IPS-NIHi7 (cell line): ENCODE measurements around the gene MEGF11.
"Not testable (repeated sequence)": the region's sequence is repeated elsewhere in the genome, so short reads cannot be mapped to it uniquely, and the experiment has no call there.

Source experiments
- DNase-seq: peaks from one replicate; pipeline ENCODE4 v3.0.0; 2012; ENCODE audit warnings: mixed read lengths; ENCODE audit errors: extremely low spot score

Gene MEGF11

DNA sequence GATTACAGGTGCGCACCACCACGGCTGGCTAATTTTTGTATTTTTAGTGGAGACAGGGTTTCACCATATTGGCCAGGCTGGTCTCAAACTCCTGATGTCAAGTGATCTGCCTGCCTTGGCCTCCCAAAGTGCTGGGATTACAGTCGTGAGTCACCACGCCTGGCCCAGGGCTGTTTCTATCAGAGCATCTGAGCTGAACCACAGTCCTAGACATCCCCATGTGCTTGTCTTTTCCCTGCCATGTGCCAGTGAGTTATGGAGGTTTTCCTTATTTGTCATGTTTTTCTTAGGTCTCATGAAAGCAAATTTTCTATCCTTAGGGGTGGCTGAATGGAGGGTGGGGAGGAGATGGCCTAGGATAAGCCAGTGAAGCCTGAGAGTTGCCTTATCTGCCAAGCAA is 250.4 kb downstream of the MEGF11 start:
- not testable (repeated sequence) for DNase-seq

DNA sequence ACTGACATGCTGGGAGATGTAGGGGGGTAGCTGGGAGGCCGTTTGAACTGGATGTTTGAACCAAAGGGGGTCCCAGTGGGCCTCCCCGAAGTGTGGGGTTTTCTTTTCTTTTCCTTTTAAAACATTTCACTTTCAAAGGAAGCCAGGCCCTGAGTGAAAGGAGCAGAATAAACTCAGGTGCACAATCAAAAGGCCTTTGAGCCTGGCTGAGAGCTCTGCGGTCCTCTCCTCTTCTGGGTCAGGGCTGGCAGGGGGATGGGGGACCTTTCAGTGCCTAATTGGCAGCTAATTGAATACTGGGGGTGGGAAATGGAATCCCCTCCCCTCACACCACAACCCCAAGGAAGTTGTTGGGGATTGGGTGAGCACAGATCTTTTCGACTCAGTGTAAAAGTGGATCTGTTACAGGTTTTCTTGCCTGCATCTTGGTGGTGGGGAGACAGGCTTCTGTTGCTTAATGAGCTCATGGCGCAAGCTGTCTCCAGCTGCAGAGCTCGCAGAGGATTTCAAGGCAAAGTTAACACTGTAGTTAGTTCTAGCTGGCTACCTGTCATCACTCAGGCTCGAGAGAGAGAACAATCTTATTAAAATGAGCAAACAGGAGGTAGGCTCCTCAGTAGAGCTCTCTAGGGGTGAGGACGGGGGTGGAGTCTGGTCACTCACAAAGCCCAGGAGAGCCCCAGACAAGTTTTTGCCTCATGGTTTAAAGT is 251.7 kb downstream of the MEGF11 start:
- no peak for DNase-seq

DNA sequence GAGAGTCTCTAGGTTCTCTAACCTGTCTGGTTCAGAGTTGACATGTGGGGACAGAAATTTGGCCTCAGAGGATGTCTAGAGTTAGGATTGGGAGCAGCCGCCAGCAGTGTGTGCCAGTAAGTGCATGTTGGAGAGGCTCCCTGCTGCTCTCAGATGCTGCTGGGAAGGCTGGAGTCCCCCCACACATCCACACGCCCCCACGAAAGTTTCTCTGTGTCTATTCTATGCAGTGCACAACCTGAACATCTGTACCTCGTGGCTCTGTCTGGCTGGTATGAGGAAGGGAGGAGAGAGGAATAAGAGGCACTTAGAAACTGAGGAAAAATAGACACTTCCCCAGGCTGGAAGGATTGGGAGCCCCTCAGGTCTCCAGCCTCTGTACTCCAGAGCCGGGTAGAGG is 252.5 kb downstream of the MEGF11 start:
- no peak for DNase-seq

DNA sequence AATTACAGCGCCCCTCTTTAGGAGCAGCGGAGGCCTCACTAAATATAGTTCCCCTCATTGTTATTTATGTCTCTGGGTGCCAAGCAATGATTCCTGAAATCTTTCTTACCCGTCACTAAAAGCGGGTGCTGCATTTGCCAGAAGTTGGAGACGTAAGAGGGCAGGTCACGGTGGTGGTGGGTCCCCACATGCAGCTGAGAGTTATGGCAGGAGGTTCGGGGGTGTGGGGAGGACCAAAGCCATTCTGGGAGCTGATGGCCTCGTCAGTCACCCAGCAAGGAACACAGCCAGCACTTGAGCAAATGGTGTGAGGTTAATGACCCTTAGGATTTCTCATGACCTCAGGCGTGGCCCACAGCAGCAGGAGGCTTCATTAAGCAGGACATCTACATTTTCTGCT is 255.1 kb downstream of the MEGF11 start:
- DNase-seq: no peak

DNA sequence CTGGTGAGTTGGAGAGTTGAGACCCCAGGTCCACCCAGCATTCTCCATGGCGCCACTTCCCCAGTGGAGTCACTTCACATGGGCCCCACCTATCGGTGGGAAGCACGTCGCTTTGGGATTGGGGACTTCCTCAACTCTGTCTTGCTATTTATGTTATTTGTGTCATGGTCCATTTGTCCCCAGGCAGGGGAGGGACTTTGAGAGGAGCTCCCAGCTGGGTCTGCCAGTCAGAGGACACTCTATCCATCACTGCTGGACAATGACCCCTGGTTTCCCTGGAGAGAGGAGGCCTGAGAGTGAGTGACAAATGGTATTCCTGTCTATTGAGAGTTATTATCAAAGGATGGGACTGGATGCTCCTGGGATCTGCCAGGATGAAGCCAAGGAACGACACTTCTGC is 256.6 kb downstream of the MEGF11 start:
- no peak for DNase-seq

DNA sequence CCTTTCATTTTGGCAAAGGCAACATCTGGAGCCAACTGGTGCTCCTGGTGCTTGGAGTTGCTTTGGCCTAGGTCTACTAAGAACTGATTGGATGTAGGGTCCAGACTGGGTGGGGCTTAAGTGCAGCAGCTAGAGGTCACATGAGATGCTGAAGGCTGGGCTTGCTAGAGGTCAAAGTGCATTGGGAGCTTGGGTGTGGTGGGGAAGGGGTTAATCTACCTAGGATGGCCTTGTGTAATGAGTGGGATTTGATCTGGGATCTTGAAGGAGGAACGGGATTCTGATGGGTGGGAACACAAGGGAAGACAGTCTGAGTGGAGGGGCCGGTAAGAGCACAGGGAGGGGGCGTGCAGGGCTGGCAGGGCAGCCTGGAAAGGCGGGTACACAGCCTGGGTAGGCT is 258.7 kb downstream of the MEGF11 start:
- no peak for DNase-seq

DNA sequence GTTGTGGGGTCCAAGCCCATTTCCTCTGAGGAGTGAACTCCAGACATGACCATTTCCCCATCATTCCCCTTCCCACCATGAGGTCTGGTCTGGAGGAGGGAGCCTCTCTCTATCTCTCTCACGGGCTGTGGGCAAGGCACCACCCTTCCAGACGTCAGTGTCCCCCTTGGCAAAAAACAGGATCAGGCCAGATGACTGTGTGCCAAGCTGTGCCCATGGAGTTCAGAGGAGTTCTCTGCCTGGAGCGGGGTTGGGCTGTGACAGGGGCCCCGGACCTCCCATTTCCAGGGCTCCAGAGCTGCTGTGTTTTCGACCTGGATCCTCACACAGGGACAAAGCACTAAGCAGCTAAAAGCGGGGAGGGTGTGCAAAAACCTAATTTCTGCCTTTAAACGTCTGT is 259.8 kb downstream of the MEGF11 start:
- no peak for DNase-seq

DNA sequence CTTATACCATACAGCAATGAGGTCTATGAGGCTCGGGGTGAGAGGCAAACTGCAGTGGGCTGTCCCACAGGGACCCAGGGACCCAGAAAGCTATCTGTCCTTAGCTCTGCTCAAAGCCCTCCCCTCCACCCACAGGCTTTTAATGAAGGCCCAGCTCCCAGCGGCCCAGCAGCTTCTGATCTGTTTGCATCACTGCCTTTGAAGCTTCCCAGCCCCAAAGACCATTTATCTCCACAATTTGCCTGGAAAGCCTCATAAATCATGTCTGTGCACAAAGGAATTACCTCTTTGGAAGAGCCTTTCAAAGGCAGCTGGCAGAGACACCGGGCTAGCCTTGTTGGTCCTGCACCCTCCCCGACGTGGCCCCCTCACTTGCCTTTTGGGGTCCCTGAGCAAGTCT is 260.3 kb downstream of the MEGF11 start:
- DNase-seq: no peak

DNA sequence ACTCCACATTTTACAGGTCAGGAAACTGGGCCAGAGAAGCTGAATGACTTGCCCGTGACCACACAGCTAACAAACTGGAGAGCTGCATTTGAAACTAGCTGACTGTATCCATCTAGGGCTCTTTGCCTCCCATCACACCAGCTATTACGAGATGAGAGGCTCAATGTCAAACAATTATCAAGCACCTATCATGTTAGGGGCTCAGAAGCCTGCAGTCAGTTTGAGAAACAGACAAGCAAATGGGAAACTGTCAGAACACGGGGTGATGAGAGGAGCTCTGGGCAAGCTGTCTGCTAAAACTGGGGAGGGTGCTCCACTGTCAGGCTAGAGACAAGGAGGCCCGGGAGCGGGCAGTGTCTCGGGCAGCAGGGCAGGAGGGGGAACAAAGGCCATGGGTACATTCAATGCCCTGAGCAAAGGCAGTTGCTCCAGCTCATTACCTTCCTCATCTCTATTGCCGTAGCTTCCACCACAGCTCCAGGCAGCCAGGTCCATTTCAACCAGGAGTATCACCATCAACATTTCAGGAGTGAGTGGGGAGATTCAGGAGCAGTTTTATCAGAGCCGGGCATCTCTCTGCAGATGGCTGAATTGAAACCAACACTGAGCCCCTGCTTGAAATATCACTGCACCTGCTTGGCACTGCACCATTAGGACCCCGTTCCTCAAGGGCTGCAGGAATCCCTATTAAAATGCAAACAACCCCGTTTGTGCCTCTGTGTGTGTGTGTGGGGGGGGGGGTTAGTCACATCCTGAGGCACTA is 261.6 kb downstream of the MEGF11 start:
- DNase-seq: no peak

DNA sequence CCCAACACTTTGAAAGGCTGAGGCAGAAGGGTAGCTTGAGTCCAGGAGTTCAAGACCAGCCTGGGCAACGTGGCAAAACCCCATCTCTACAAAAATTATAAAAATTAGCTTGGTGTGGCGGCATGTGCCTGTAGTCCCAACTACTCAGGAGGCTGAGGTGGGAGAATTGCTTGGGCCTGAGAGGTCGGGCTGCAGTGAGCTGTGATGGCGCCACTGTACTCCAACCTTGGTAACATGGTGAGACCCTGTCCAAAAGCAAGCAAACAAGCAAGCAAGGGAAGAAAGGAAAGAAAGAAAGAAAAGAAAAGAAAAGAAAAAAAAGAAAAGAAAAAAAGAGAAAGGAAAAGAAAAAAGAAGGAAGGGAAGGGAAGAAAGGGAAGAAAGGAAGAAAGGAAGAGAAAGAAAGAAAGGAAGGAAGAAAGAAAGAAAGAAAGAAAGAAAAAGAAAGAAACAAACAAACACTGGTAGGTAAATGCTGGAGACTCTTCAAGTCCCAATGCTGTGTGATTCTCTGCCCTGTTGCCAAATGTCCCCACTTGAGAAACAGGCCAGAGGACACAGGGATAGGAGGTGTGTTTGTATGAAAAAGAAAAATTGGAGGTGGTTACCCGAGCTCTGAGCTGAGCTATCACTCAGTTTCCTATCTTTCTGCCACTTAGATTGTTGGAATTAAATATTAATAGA is 263.1 kb downstream of the MEGF11 start:
- DNase-seq: no peak

DNA sequence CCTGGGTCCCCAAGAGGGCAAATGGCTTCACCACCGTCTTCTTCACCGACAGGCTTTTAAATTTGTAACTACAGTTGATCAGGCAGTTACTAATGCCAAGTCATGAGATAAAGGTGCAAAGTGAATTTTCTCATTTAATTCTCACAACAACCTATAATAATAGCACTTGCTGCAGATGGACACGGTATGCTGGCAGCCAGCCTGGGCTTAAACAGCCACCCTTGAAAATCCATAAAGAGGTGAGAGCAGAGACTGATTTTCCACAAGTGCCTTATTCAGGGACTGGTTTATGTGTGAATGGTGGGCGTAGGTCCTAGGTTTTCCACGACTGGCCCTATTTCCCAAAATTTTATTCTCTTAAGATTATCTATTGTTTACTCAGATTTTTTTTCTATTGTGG is 266.4 kb downstream of the MEGF11 start:
- no peak for DNase-seq

DNA sequence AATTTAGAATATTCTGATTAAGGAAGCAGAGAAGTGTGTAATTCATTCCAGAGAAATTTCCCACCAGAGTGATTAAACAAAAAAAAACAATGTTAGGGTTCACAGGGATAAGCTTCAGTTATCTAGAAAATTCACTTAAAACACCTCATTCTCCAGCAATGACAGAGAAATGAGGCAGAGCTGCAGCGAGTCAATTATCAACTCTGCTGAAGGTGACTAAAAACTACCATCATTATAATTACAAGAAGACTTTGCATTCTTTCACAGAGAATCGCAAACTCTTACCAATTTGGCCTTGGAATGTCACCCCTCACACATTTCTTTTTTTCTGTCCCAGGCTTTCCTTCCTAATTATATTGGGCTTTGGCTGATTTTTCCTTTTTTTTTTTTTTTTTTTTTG is 267.1 kb downstream of the MEGF11 start:
- DNase-seq: no peak

DNA sequence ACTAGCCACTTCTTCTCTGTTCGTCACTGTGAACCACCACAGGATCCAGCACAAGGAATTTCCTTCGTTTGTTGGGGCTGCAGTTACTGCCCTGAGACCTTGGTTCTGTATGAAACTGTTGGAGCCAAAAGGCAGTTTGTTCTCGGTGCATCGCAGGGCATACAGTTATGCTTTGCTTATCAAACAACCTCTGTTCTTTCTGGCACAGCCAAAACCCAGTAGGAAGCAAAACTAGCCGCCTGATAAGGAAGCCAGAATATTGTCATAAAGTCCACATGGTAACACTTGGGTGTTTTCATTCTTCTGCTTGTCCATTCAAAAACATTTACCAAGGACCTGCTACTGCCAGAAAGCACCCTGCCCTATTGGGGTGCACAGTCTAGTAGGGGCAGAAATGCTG is 268.2 kb downstream of the MEGF11 start:
- no peak for DNase-seq

DNA sequence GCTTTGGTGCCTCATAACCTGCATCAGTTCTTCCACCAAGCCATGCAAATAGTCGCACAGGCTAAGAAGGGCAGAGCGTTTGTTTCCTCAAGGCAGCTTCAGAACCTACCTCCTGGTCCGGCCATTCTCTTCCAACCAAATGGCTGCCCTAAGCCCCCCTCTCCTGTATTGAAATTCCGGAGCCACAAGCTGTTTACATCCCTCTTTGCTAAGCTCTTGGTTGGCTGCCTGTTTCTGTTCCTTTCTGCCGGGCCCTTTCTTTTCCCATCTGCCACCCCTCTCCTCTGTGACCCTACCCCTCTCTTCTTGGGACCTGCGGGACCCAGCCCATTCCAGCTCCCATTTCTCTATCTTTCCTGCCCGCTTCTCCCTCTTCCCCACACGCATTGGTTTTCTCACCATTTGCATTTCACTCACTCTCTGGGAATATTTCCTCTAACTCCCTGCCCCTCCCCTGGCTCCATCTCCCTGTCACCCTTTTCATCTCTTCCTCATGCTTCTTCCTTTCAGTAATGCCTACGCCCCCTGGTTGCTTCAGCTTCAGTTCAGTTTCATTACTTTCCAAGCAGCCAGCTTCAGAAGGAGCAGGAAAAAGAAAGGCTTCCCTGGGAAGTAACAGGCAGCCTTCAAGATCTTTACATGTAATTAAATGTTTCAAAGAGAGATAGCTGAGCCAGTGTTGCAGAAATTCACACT is 270.8 kb downstream of the MEGF11 start:
- no peak for DNase-seq

DNA sequence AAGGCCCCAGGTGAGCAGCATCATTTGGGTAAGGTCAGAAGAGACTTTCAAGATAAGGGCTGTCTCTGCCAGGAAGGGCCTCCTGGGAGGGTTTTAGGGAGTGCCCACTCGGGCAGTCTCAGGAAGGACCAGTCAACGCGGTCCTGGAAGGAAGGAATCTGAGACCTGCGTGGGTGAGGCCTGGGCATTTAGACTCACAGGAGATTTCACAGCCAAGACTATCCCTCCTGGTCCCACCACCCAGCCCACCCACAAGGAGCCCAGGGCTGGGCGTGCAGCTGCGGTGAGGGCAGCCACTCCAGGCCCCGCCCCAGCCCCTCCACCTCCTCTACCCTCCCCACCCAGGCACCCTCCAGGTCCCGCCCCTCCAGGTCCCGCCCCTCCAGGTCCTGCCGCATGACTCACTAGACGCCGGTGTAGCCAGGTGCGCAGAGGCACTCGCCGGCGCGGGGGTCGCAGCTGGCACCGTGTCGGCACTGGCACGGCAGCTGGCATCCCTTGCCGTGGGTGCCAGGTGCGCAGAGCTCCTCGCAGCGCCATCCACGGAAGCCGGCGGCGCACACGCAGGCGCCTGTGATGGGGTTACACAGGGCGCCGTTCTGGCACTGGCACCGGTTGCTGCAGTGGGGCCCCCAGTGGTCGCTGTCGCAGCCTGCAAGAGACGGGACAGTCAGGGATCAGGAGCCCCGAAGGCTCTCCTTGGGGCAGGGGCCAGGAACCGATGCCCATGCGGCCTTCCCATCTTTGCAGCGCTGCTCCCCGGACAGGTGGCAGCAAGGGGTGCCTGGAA is 271.5 kb downstream of the MEGF11 start:
- DNase-seq: peak; percentile 96

DNA sequence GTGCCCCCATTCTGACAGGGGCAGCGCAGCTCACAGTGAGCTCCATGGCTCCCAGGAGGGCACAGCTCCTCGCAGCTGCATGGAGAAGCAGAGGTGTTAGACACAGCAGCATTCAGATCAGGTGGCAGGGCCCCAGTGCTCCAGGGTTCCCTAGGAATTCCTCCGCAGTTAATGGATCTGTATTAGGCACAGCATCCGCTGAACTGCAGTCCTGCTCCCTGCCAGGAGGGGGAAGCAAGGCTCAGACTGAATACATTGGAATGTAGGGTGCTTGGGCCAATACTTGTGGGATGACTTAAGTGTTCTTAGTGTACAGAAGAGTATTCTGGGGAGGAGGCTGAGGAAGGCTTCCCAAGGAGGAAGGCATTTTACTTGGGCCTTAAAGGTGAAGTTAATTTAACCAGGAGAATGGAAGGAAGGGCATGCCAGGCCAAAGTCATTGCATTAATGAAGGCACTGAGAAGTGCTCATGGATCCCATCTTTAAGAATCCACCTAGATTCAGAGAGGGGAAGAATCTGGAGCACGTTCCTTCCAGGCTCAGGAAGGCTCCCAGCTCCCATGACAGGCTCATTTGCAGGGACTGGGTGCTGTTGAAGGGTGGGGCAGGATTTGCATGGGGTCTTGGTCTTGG is 272.6 kb downstream of the MEGF11 start:
- peak; percentile 88 for DNase-seq

DNA sequence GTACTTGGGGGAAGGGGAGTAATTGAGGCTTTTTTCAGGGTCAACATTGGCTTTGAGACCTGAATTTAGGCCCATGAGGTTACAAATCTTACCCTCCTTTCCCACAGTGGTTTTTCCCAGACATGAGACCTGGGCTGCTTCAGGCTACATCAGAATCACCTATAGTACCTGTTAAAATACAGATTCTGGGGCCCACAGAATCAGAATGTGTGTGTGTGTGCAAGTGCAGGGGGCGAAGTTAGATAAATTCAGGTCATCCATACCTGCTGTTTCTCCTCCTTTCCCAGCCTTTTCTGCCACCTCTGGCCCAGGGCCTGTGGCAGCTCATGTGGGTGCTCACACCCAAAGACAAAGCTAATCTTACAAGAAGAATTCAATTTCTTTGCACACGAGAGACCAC is 273.7 kb downstream of the MEGF11 start:
- DNase-seq: no peak

DNA sequence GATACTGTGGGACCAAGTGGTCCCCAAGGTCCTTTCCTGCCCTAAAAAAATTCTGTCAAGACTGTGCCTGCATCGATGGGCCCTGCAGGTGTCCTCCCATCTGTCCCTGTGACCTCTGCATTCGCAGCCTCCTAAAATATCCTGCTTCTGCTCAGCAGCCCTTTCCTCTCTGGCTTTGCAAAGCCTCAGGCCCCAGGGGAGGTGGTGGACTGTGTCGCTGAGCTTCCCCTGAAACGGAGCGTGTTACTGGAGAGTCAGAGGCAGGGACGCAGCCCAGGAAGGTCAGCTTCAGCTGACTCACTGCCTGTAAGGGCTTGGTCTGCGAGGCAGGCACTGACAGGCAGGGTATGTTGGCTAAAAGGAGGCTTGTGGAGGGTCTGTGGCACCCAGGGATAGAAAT is 274.2 kb downstream of the MEGF11 start:
- DNase-seq: peak; percentile 35

DNA sequence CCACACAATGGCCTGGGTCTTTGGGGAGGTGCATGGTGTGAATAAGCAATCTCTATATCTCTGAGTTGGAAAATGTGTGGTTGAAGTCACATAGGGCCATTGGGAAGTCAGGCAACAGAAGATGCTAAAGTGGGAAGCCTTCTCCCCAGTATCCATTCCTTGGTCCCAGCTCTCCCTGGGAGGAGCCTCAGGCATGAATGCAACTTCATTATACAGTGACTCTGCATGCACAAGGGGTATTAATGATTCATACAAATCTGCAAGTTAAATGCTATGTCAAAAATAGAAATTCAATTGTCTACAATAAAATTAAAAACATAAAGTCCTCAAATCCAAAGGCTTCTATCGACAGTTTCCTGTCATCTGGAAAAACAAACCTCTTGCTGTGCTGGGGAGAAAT is 275.4 kb downstream of the MEGF11 start:
- no peak for DNase-seq

DNA sequence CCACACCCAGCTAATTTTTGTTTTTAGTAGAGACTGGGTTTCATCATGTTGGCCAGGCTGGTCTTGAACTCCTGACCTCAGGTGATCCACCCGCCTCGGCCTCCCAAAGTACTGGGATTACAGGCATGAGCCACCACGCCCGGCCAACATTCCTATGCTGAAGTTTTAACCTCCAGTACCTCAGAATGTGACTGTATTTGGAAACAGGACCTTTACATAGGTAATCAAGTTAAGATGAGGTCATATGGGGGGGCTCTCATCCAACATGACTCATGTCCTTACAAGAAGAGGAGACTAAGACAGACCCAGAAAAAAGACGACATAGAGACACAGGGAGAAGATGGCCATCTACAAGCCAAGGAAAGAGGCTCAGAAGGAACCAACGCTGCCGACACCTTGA is 277.4 kb downstream of the MEGF11 start:
- not testable (repeated sequence) for DNase-seq

DNA sequence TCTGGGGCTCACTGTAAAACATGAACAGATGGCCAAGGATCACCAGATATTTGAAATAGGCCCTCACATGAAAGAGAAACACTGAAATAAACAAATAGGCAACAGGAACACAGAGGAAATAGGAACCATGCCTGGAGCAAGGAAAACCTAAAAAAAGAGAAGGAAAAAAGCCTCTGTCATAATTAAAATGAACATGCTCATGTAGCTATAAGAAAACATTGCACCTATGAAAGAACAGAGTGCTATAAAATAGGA is 281.9 kb downstream of the MEGF11 start:
- DNase-seq: no peak
